CD4-positive, alpha-beta T cell treated with Interferon alpha-2 for 1 hour (primary cell): ENCODE data around the gene ZNF219.

ENCODE experiments used
- DNase-seq, 2 donors: peaks; one replicate each; pipeline ENCODE4 v3.0.0-alpha.2; 2020 to 2022

Gene ZNF219

GRCh38 chr14:21101802-21102413 lies 3.5 kb upstream of the ZNF219 start:
- DNase-seq: no peak

GRCh38 chr14:21100931-21101330 lies 2.5 kb upstream of the ZNF219 start, which contains the start of gene TMEM253:
TMEM253 (plus strand) TSS chr14:21101066; CDS start chr14:21101344, 278 bp downstream.
- DNase-seq: no peak

GRCh38 chr14:21099596-21099985 lies 1.1 kb upstream of the ZNF219 start:
- no peak for DNase-seq

GRCh38 chr14:21098892-21099595 lies 589 bp upstream of the ZNF219 start:
- DNase-seq: no peak

GRCh38 chr14:21097636-21098075 lies 799 bp downstream of the ZNF219 start:
- no peak for DNase-seq

- DNase-seq: no peak
Measured at GRCh38 chr14:21096978-21097635, 1.3 kb downstream of the ZNF219 start.

GRCh38 chr14:21096438-21096837 lies 2.0 kb downstream of the ZNF219 start:
- DNase-seq: no peak

- no peak for DNase-seq
Measured at GRCh38 chr14:21095430-21096205, 2.8 kb downstream of the ZNF219 start.

- DNase-seq: no peak
Measured at GRCh38 chr14:21093769-21094681, 4.4 kb downstream of the ZNF219 start.

- no peak for DNase-seq
Measured at GRCh38 chr14:21093018-21093417, 5.4 kb downstream of the ZNF219 start.

GRCh38 chr14:21092273-21093011 lies 6.0 kb downstream of the ZNF219 start:
- peak; percentile 86 to 92 for DNase-seq

GRCh38 chr14:21091821-21092272 lies 6.6 kb downstream of the ZNF219 start:
- DNase-seq: no peak

GRCh38 chr14:21090940-21091663 lies 7.4 kb downstream of the ZNF219 start:
- DNase-seq: no peak

GRCh38 chr14:21090194-21090939 lies 8.1 kb downstream of the ZNF219 start:
- peak in 1 of 2 donors; percentile 34 for DNase-seq

GRCh38 chr14:21089877-21090193 lies 8.6 kb downstream of the ZNF219 start:
- no peak for DNase-seq

- DNase-seq: no peak
Measured at GRCh38 chr14:21089271-21089670, 9.2 kb downstream of the ZNF219 start.

GRCh38 chr14:21088687-21089086 lies 9.8 kb downstream of the ZNF219 start:
- DNase-seq: no peak

GRCh38 chr14:21087294-21088091 lies 11.0 kb downstream of the ZNF219 start:
- DNase-seq: peak; percentile 92 to 96

- no peak for DNase-seq
Measured at GRCh38 chr14:21086908-21087293, 11.6 kb downstream of the ZNF219 start.
